ENCODE measurements around the gene ZNF608.

DNA sequence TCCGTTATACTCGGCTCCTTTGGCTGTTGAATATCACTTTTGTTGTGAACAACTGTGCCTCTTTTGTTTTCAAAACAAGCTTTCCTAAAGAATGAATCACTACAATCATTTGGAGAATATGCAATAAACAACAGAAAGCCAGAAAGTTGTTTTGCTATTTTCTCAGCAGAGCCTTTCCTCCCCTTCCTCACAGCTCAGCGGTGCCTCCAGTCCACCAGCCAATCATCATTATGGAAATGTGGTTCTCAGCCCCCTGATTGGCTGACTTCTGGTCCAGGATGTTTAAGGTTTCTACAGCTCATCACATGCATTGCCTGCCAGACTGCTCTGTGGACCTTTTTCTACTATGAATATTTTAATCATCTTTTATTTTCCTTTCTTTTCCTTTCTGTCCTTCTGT lies 9.1 kb upstream of the ZNF608 start:
- TF ChIP-seq POLR2AphosphoS5 (IDR thresholded peaks at IDR 0.05; ENCODE audit: low read depth, low read length) = no peak
- TF ChIP-seq POLR2A (IDR thresholded peaks at IDR 0.05; ENCODE audit: low read depth, low read length) = no peak
